Fibroblast of lung (primary cell): ENCODE results near the gene CDCP1.
A peak's percentile ranks its signal among the peaks of the same experiment; 100 is the strongest.

Experiments used
- EZH2 ChIP-seq: IDR thresholded peaks from 2 replicates; pipeline ENCODE4 v1.5.1; 2012; ENCODE audit warnings: low read length, control low read depth, mild to moderate bottlenecking; ENCODE audit errors: missing control alignments
- TF ChIP-seq, protein P1 (sequence below), 2 donors: IDR thresholded peaks in 1 of 2; conservative IDR thresholded peaks in 1 of 2; 1 replicate in 1 of 2; 2 replicates in 1 of 2; pipeline ENCODE4 v1.5.1; 2011 to 2012; ENCODE audit warnings: low read length in 2 of 2, control low read depth in 1 of 2, inconsistent platforms in 1 of 2, low read depth in 1 of 2, mild to moderate bottlenecking in 1 of 2

DNA sequence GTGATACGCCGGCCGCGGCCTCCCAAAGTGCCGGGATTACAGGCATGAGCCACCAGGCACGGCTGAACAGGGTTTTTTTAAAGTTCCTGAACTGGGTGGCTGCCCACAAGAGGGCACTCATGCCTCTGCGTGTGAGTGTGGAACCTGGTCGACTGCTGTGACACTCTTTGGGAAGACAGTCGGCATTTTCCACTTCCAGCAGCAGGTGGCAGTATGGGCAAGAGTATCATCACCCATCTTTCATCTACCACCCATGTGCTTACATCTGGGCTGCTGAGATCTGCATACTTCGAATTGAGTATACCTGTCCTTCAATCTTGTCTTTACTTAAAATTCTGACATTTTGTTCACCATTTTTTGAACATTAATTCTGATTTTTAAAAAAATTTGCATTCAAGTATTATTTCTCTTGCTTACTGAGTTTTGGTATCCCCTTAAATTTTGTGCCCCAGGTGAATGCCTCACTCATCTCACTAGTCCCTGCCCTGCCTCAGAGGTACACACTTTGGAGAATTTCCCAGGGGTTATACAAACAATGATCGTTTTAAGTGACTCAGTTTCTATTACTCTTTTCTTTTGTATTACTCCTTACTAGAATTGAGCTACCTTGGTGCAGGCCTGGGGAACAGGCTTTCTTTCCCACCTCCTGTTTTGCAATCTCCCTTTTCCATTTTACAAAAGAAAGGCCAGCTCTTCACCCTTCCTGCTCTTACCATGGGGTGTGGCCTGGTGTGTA, 108.3 kb downstream of the CDCP1 start:
- TF ChIP-seq, protein P1, sequence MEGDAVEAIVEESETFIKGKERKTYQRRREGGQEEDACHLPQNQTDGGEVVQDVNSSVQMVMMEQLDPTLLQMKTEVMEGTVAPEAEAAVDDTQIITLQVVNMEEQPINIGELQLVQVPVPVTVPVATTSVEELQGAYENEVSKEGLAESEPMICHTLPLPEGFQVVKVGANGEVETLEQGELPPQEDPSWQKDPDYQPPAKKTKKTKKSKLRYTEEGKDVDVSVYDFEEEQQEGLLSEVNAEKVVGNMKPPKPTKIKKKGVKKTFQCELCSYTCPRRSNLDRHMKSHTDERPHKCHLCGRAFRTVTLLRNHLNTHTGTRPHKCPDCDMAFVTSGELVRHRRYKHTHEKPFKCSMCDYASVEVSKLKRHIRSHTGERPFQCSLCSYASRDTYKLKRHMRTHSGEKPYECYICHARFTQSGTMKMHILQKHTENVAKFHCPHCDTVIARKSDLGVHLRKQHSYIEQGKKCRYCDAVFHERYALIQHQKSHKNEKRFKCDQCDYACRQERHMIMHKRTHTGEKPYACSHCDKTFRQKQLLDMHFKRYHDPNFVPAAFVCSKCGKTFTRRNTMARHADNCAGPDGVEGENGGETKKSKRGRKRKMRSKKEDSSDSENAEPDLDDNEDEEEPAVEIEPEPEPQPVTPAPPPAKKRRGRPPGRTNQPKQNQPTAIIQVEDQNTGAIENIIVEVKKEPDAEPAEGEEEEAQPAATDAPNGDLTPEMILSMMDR (conservative IDR thresholded peaks at IDR 0.05 in 1 of 2, IDR thresholded peaks at IDR 0.05 in 1 of 2; ENCODE audit: low read depth in 1 of 2, low read length in 2 of 2): peak; percentile 81 to 90
- TF ChIP-seq EZH2: no peak
